ENCODE results near the gene ALB.

- TF ChIP-seq, protein P1, sequence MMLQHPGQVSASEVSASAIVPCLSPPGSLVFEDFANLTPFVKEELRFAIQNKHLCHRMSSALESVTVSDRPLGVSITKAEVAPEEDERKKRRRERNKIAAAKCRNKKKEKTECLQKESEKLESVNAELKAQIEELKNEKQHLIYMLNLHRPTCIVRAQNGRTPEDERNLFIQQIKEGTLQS (IDR thresholded peaks at IDR 0.05; ENCODE audit: insufficient read depth, low read depth, low read length), result no peak
- TF ChIP-seq EZH2 (IDR thresholded peaks at IDR 0.05; ENCODE audit: low read depth, low read length, severe bottlenecking), result no peak
These were observed 27.7 kb downstream of the ALB start for GRCh38 chr4:73431813-73432168.

All from H1 (cell line).